H9 (cell line): ENCODE results near the gene ADGRD1. TPM values are rescaled to one million over a fixed set of nuclear protein-coding genes. Genes with fewer than 3 reads are reported as not detected.
A peak's percentile ranks its signal among the peaks of the same experiment; 100 is the strongest.

ENCODE experiments used
- DNase-seq: peaks from one replicate; pipeline ENCODE4 v3.0.0-alpha.2; 2017
- H2AFZ ChIP-seq: one replicate; pipeline ENCODE4 v1.6.1; 2013; ENCODE audit warnings: mild to moderate bottlenecking, low read length, control low read depth, moderate library complexity
- H2AK5ac ChIP-seq: 2 replicates; pipeline ENCODE4 v1.6.1; 2013; ENCODE audit warnings: low read length, control low read depth, mixed read lengths; ENCODE audit not compliant: insufficient read length
- H2BK120ac ChIP-seq: one replicate; pipeline ENCODE4 v1.6.1; 2013; ENCODE audit warnings: low read depth, mild to moderate bottlenecking, low read length, control low read depth, inconsistent platforms; ENCODE audit not compliant: poor library complexity, severe bottlenecking
- H2BK12ac ChIP-seq: 2 replicates; pipeline ENCODE4 v1.6.1; 2013; ENCODE audit warnings: low read length, control low read depth, mixed read lengths, low read depth; ENCODE audit not compliant: insufficient read length
- H2BK15ac ChIP-seq: 2 replicates; pipeline ENCODE4 v1.6.1; 2013; ENCODE audit warnings: low read depth, low read length, control low read depth
- H2BK20ac ChIP-seq: one replicate; pipeline ENCODE4 v1.6.1; 2013; ENCODE audit warnings: low read depth, mild to moderate bottlenecking, low read length, control low read depth, inconsistent platforms; ENCODE audit not compliant: poor library complexity, severe bottlenecking
- H2BK5ac ChIP-seq: 2 replicates; pipeline ENCODE4 v1.6.1; 2013; ENCODE audit warnings: low read length, control low read depth, mixed read lengths; ENCODE audit not compliant: insufficient read length
- H3K14ac ChIP-seq: 2 replicates; pipeline ENCODE4 v1.6.1; 2013; ENCODE audit warnings: low read length, control low read depth; ENCODE audit not compliant: insufficient read depth
- H3K18ac ChIP-seq: 2 replicates; pipeline ENCODE4 v1.6.1; 2013; ENCODE audit warnings: low read depth, mild to moderate bottlenecking, mixed read lengths, low read length, control low read depth; ENCODE audit not compliant: insufficient read length
- H3K23ac ChIP-seq: 2 replicates; pipeline ENCODE4 v1.6.1; 2013; ENCODE audit warnings: low read length, control low read depth, mixed read lengths, low read depth; ENCODE audit not compliant: insufficient read length
- H3K23me2 ChIP-seq: 2 replicates; pipeline ENCODE4 v1.6.1; 2013; ENCODE audit warnings: low read depth, mild to moderate bottlenecking, mixed read lengths, low read length, control low read depth; ENCODE audit not compliant: insufficient read length, poor library complexity, severe bottlenecking
- H3K27ac ChIP-seq: 2 replicates; pipeline ENCODE4 v1.5.1; 2013; ENCODE audit warnings: low read length, control low read depth, mixed read lengths, low read depth; ENCODE audit not compliant: insufficient read length
- H3K27me3 ChIP-seq: 2 replicates; pipeline ENCODE4 v1.6.1; 2013; ENCODE audit warnings: low read length, control low read depth, inconsistent platforms; ENCODE audit not compliant: insufficient read depth
- H3K4ac ChIP-seq: 2 replicates; pipeline ENCODE4 v1.6.1; 2013; ENCODE audit warnings: low read depth, mild to moderate bottlenecking, control low read depth, inconsistent platforms, low read length, moderate library complexity
- H3K4me1 ChIP-seq: 2 replicates; pipeline ENCODE4 v1.6.1; 2013; ENCODE audit warnings: low read length, control low read depth, inconsistent platforms; ENCODE audit not compliant: insufficient read depth
- H3K4me2 ChIP-seq: 2 replicates; pipeline ENCODE4 v1.6.1; 2013; ENCODE audit warnings: low read length, control low read depth, mixed read lengths; ENCODE audit not compliant: insufficient read length, insufficient read depth
- H3K56ac ChIP-seq: 2 replicates; pipeline ENCODE4 v1.6.1; 2013; ENCODE audit warnings: low read depth, mild to moderate bottlenecking, mixed read lengths, low read length, control low read depth; ENCODE audit not compliant: insufficient read length
- H3K79me1 ChIP-seq: 2 replicates; pipeline ENCODE4 v1.6.1; 2013; ENCODE audit warnings: low read depth, mild to moderate bottlenecking, moderate library complexity, low read length, control low read depth, inconsistent platforms; ENCODE audit not compliant: insufficient read depth, poor library complexity, severe bottlenecking
- H3K79me2 ChIP-seq: 2 replicates; pipeline ENCODE4 v1.6.1; 2013; ENCODE audit warnings: low read length, control low read depth, inconsistent platforms; ENCODE audit not compliant: insufficient read depth
- H3K9ac ChIP-seq: 2 replicates; pipeline ENCODE4 v1.6.1; 2013; ENCODE audit warnings: low read length, control low read depth, mixed read lengths; ENCODE audit not compliant: insufficient read length; ENCODE audit errors: extremely low read depth
- H3K9me3 ChIP-seq: one replicate; pipeline ENCODE4 v1.6.1; 2013; ENCODE audit warnings: low read depth, low read length, inconsistent platforms; ENCODE audit not compliant: control insufficient read depth
- H3T11ph ChIP-seq: one replicate; pipeline ENCODE4 v1.6.1; 2013; ENCODE audit warnings: mild to moderate bottlenecking, low read length, control low read depth, inconsistent platforms
- H4K20me1 ChIP-seq: one replicate; pipeline ENCODE4 v1.6.1; 2013; ENCODE audit not compliant: control insufficient read depth, insufficient read length, insufficient read depth
- H4K5ac ChIP-seq: 2 replicates; pipeline ENCODE4 v1.6.1; 2013; ENCODE audit warnings: low read depth, mild to moderate bottlenecking, mixed read lengths, low read length, control low read depth; ENCODE audit not compliant: insufficient read length
- H4K8ac ChIP-seq: replicated peaks from 2 replicates; pipeline ENCODE4 v1.6.1; 2013; ENCODE audit warnings: low read length, control low read depth, mixed read lengths, low read depth; ENCODE audit not compliant: insufficient read length
- H4K91ac ChIP-seq: 2 replicates; pipeline ENCODE4 v1.6.1; 2013; ENCODE audit warnings: low read depth, mild to moderate bottlenecking, moderate library complexity, mixed read lengths, low read length, control low read depth; ENCODE audit not compliant: insufficient read length
- H3K27ac Mint-ChIP-seq, 3 experiments: 2 replicates in 2 of 3; 3 replicates in 1 of 3; pipeline ENCODE4 v1.8.0; 2020 to 2021; ENCODE audit warnings: mixed read lengths in 3 of 3, mild to moderate bottlenecking in 1 of 3, moderate library complexity in 1 of 3
- H3K27me3 Mint-ChIP-seq: 2 replicates; pipeline ENCODE4 v1.8.0; 2021; ENCODE audit warnings: low read depth, mild to moderate bottlenecking, moderate library complexity, mixed read lengths
- H3K36me3 Mint-ChIP-seq, 3 experiments: 2 replicates in 2 of 3; 3 replicates in 1 of 3; pipeline ENCODE4 v1.8.0; 2020 to 2021; ENCODE audit warnings: low read depth in 3 of 3, mixed read lengths in 3 of 3; ENCODE audit not compliant: insufficient read depth in 1 of 3
- H3K4me1 Mint-ChIP-seq, 2 experiments: 2 replicates each; pipeline ENCODE4 v1.8.0; 2020; ENCODE audit warnings: mixed read lengths in 2 of 2
- H3K4me3 Mint-ChIP-seq, 2 experiments: 2 replicates in 1 of 2; 3 replicates in 1 of 2; pipeline ENCODE4 v1.8.0; 2020 to 2021; ENCODE audit warnings: mild to moderate bottlenecking in 2 of 2, mixed read lengths in 2 of 2, moderate library complexity in 1 of 2
- H3K9me3 Mint-ChIP-seq, 2 experiments: 2 replicates in 1 of 2; 3 replicates in 1 of 2; pipeline ENCODE4 v1.8.0; 2020; ENCODE audit warnings: mild to moderate bottlenecking in 2 of 2, mixed read lengths in 2 of 2, moderate library complexity in 1 of 2
- WGBS: extraction: QIAGEN DNeasy Blood & Tissue Kit; methylation state at CpG from one replicate; pipeline ENCODE4 v1.1.7; 2013; ENCODE audit warnings: missing lambda C conversion rate, low lambda C conversion rate, mixed read lengths; ENCODE audit not compliant: insufficient read length; ENCODE audit errors: extremely low coverage; 5-methylcytosine and 5-hydroxymethylcytosine counted together
- total RNA-seq: library from RNA; stranded (reverse); gene quantifications from 2 replicates; pipeline ENCODE4 v1.2.1, GENCODE V29; 2021
- TF ChIP-seq, protein P1 (sequence below): fragments of 200-600 bp; sonication (generic); conservative IDR thresholded peaks from 3 replicates; pipeline ENCODE4 v1.8.0; 2021; ENCODE audit warnings: antibody characterized with exemption, mild to moderate bottlenecking

ADGRD1 gene
- total RNA-seq, 1 experiment from 2014 or later: 0.52 TPM

DNA sequence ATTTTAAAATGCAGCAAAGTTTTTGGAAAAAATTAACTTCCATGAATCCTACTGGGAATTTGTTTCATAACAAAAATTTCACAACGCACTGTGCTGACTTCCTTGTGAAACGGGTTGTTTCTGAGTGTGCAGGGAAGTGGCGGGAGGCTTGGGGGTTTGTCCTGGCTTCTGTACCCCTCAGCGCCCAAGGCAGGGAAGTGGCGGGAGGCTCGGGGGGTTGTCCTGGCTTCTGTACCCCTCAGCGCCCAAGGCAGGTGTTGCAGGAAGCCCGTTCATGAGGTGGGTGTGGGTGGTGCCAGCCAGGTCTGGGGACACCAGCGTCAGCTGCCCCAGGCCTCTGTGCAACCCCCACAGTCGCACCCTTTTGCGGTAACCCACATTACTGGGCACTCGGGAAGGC is 25.1 kb downstream of the ADGRD1 start:
- Mint-ChIP-seq H3K9me3 (no peaks in the 10 kb centered on the region), H3K4me3 (no peak overlapping the region), H3K27ac (no peak overlapping the region), H3K36me3 (no peaks in the 10 kb centered on the region; a peak in 1 of 7 replicates), H3K4me1 (peaks cover 7 to 12% of the 10 kb centered on the region in 2 experiments), H3K27me3 (peaks cover 13% of the 10 kb centered on the region)
- H3K18ac ChIP-seq: no peak overlapping the region
- H3K23ac ChIP-seq: no peak overlapping the region
- peak; percentile 28 for DNase-seq
- no CpG with 5 or more reads among the region's 12 CpGs for WGBS
- H3T11ph ChIP-seq: no peak overlapping the region
- TF ChIP-seq, protein P1, sequence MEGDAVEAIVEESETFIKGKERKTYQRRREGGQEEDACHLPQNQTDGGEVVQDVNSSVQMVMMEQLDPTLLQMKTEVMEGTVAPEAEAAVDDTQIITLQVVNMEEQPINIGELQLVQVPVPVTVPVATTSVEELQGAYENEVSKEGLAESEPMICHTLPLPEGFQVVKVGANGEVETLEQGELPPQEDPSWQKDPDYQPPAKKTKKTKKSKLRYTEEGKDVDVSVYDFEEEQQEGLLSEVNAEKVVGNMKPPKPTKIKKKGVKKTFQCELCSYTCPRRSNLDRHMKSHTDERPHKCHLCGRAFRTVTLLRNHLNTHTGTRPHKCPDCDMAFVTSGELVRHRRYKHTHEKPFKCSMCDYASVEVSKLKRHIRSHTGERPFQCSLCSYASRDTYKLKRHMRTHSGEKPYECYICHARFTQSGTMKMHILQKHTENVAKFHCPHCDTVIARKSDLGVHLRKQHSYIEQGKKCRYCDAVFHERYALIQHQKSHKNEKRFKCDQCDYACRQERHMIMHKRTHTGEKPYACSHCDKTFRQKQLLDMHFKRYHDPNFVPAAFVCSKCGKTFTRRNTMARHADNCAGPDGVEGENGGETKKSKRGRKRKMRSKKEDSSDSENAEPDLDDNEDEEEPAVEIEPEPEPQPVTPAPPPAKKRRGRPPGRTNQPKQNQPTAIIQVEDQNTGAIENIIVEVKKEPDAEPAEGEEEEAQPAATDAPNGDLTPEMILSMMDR: no peak
- H3K4me2 ChIP-seq: no peak overlapping the region
- no peak overlapping the region for H4K8ac ChIP-seq
- no peaks in the 10 kb centered on the region for H3K27me3 ChIP-seq
- no peak overlapping the region for H2AK5ac ChIP-seq
- no peaks in the 10 kb centered on the region for H3K4me1 ChIP-seq
- H3K9me3 ChIP-seq: no peaks in the 10 kb centered on the region
- no peak overlapping the region for H3K9ac ChIP-seq
- no peaks in the 10 kb centered on the region for H4K20me1 ChIP-seq
- H2BK15ac ChIP-seq: no peak overlapping the region
- no peak overlapping the region for H2BK20ac ChIP-seq
- no peak overlapping the region for H3K14ac ChIP-seq
- no peak overlapping the region for H4K91ac ChIP-seq
- no peak overlapping the region for H2BK12ac ChIP-seq
- no peaks in the 10 kb centered on the region for H3K79me2 ChIP-seq
- H4K5ac ChIP-seq: no peak overlapping the region
- no peak overlapping the region for H2AFZ ChIP-seq
- no peak overlapping the region for H3K27ac ChIP-seq
- H3K56ac ChIP-seq: no peak overlapping the region
- no peaks in the 10 kb centered on the region for H3K79me1 ChIP-seq
- H3K23me2 ChIP-seq: no peaks in the 10 kb centered on the region
- H3K4ac ChIP-seq: no peak overlapping the region
- H2BK120ac ChIP-seq: no peak overlapping the region
- H2BK5ac ChIP-seq: no peak overlapping the region
